Measurements from ENCODE around the gene ARID1B. TPM values are rescaled to one million over a fixed set of nuclear protein-coding genes. Genes with fewer than 3 reads are reported as not detected.

ARID1B gene
- total RNA-seq, 1 donor from 2014 or later = 79.1 TPM

DNA sequence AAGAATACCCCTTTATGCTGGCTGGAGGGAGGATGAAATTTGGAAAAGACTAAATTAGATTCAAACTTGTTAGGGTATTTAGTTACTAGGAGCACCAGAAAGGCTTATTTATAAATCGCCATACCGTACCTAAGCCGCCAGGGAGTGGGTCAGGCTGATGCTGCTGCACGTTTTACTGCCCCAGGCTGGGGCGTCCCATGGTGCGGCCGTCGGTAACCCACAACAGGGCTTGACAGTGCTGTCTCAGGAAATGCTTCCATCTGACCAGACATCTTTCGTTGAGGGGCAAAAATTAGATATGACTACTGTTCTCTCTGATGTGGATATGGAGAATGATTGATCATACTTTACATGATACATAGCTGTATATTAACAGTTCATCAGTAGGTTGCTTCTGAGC is 52.9 kb downstream of the ARID1B start:
- Mint-ChIP-seq H3K36me3 (ENCODE audit: low read depth) (peaks cover 11% of the 10 kb centered on the region), H3K27me3 (ENCODE audit: insufficient read depth) (no peaks in the 10 kb centered on the region), H3K9me3 (no peaks in the 10 kb centered on the region), H3K27ac (no peak overlapping the region), H3K4me1 (ENCODE audit: low read depth) (peaks cover 16% of the 10 kb centered on the region), H3K4me3 (no peak overlapping the region)
- intact Hi-C loops (cut with micrococcal nuclease) = no loop called here
- no peak for DNase-seq (ENCODE audit: low spot score)

DNA sequence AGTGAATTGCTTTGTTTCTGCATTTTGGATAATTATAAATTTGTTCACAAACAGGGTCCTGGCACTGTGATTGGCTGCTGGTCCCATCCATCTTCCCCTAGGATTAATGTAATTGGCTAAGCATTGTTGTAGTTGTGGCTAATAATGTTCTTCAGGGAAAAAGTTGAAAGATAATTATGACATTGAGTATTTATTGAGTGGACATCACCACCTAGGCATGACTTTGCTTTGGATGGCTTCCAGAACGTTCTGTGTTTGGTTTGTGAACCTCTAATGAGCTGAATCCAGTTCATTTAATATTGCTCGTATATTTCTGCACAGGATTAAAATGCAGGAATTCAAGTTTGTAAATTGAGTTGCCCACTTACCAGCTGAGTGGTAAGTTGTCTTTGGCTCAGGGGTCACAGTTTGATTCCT is 55.1 kb downstream of the ARID1B start:
- Mint-ChIP-seq H3K27me3 (ENCODE audit: insufficient read depth) (no peaks in the 10 kb centered on the region), H3K36me3 (ENCODE audit: low read depth) (peaks cover 16% of the 10 kb centered on the region), H3K9me3 (no peaks in the 10 kb centered on the region), H3K27ac (no peak overlapping the region), H3K4me3 (no peak overlapping the region), H3K4me1 (ENCODE audit: low read depth) (peaks cover 6% of the 10 kb centered on the region)
- intact Hi-C loops (cut with micrococcal nuclease) = no loop called here
- no peak for DNase-seq (ENCODE audit: low spot score)

DNA sequence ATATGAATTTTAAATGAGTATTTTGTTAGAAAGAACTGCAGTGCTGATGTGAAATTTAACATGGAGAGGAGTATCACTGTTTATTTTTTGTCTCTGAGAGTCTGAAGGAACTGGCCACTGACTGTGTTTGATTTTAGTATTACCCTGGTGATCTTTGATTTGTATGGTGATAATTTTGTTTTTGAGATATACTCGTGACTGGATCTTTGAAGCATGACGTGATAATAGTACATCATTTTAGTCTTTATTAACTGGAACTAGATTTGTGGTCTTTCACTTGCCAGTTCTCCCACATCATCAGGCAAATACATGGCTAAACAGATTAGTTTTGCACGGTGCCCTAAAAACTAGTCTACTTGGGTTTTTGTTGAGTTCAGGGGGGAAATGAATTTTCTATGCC is 55.5 kb downstream of the ARID1B start:
- no peaks in the 10 kb centered on the region for H3K9me3 Mint-ChIP-seq
- no peak overlapping the region for H3K4me3 Mint-ChIP-seq
- no peak for DNase-seq (ENCODE audit: low spot score)
- intact Hi-C loops (cut with micrococcal nuclease) = no loop called here
- peaks cover 6% of the 10 kb centered on the region for H3K4me1 Mint-ChIP-seq (ENCODE audit: low read depth)
- no peaks in the 10 kb centered on the region for H3K27me3 Mint-ChIP-seq (ENCODE audit: insufficient read depth)
- H3K36me3 Mint-ChIP-seq (ENCODE audit: low read depth) = peaks cover 16% of the 10 kb centered on the region
- H3K27ac Mint-ChIP-seq = no peak overlapping the region

DNA sequence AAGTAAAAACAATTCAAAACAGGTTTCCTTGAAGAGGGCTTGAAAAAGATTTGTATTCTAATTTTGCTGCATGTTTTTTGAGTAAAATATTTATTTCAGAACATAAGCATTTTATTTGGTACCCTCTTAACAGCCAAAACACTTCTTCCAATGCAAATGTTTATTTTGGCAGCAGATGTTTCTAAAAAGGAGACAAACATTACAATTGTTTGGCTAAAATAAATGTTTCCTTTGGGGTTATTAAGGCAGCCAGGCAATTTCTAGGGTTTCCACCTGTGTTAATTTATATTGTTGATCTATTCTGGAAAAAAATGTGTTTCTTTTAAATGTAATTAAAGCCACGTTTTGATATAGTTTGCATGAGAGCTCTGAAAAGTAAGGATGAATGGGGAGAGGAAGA is 56.6 kb downstream of the ARID1B start:
- H3K4me1 Mint-ChIP-seq (ENCODE audit: low read depth) = no peaks in the 10 kb centered on the region
- H3K27me3 Mint-ChIP-seq (ENCODE audit: insufficient read depth) = no peaks in the 10 kb centered on the region
- H3K9me3 Mint-ChIP-seq = no peaks in the 10 kb centered on the region
- intact Hi-C loops (cut with micrococcal nuclease) = no loop called here
- H3K27ac Mint-ChIP-seq = no peak overlapping the region
- H3K4me3 Mint-ChIP-seq = no peak overlapping the region
- DNase-seq (ENCODE audit: low spot score) = no peak
- peaks cover 12% of the 10 kb centered on the region for H3K36me3 Mint-ChIP-seq (ENCODE audit: low read depth)

DNA sequence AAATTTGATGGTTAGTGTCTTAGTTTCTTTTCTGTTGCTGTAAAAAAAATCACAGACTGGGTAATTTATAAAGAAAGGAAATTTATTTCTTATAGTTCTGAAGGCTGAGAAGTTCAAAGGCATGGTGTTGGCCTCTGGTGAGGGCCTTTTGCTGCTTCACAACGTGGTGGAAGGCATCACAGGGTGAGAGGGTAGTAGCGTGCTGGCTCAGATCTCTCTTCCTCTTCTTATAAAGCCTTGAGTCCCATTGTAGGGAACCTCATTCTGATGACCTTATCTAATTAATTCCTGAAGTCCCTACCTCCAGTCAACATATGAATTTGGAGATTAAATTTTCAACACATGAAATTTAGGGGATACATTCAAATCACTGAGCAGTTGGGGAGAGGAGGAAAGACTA is 62.0 kb downstream of the ARID1B start:
- Mint-ChIP-seq H3K9me3 (no peaks in the 10 kb centered on the region), H3K4me1 (ENCODE audit: low read depth) (peaks cover 24% of the 10 kb centered on the region), H3K27ac (no peak overlapping the region), H3K27me3 (ENCODE audit: insufficient read depth) (no peaks in the 10 kb centered on the region), H3K4me3 (no peak overlapping the region), H3K36me3 (ENCODE audit: low read depth) (peaks cover 8% of the 10 kb centered on the region)
- no peak for DNase-seq (ENCODE audit: low spot score)
- intact Hi-C loops (cut with micrococcal nuclease) = no loop called here

DNA sequence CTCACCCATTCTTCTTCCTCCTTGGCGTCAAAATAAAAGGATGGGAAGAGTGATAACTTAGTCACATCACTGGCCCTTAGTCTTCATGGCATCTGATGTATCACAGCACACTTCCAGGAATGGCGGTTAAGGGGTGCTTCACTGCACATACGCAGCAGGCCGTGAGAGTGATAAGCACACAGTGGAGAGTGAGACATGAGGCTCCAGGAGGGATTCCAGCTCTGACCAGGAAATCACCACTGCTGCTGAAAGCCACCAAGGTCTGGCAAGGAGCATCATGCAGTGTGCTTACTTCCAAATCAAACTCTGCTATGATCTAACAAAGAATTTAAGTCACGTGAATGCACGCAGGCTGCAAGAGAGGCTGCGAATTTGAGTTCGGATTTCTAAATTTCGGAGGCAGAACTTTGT is 62.4 kb downstream of the ARID1B start:
- DNase-seq (ENCODE audit: low spot score) = no peak
- no peaks in the 10 kb centered on the region for H3K9me3 Mint-ChIP-seq
- H3K4me3 Mint-ChIP-seq = no peak overlapping the region
- H3K27me3 Mint-ChIP-seq (ENCODE audit: insufficient read depth) = no peaks in the 10 kb centered on the region
- intact Hi-C loops (cut with micrococcal nuclease) = no loop called here
- H3K4me1 Mint-ChIP-seq (ENCODE audit: low read depth) = peaks cover 27% of the 10 kb centered on the region
- no peak overlapping the region for H3K27ac Mint-ChIP-seq
- peaks cover 8% of the 10 kb centered on the region for H3K36me3 Mint-ChIP-seq (ENCODE audit: low read depth)

DNA sequence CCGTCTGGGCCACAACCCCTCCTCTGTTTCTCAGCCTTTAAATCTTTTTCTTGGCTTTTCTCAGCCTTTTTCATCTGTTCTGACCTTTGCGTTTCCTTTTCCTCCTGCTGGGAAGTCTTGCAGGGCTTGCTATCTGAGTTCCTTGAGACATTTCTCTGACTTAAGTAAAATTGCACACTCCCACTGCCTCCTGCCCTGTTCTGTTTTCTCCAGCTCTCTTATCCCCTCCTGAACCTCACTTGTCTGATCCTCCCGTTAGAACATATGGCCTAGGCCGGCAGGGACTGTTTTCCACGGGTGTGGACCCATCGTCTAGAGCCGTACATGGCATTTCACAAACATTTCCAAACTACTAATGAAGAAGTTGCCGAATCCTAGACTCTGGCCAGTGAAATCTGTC is 63.0 kb downstream of the ARID1B start:
- no peaks in the 10 kb centered on the region for H3K27me3 Mint-ChIP-seq (ENCODE audit: insufficient read depth)
- no peaks in the 10 kb centered on the region for H3K9me3 Mint-ChIP-seq
- peaks cover 32% of the 10 kb centered on the region for H3K4me1 Mint-ChIP-seq (ENCODE audit: low read depth)
- H3K27ac Mint-ChIP-seq = peak overlapping the region; percentile 41
- DNase-seq (ENCODE audit: low spot score) = no peak
- H3K4me3 Mint-ChIP-seq = no peak overlapping the region
- H3K36me3 Mint-ChIP-seq (ENCODE audit: low read depth) = peaks cover 8% of the 10 kb centered on the region
- intact Hi-C loops (cut with micrococcal nuclease) = no loop called here

DNA sequence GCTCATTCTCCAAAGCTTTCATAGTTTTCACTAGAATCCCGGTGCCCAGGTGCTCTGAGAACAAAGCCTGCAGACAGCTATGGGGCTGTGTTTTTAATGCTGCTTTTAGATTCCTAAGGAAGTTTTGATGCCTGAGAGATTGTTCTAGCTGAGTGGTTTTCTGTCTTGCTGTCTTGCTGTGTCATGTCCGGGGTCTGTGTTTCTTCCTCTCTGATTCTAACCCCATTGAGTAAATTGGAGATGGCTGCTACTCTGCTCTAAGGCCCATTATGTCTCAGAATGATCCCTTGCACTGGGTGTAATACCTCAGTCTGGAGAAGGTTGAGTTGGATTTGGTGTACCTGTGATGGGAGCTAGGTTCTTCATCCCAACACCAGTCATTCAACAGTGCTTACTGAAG is 63.4 kb downstream of the ARID1B start:
- Mint-ChIP-seq H3K4me1 (ENCODE audit: low read depth) (peaks cover 37% of the 10 kb centered on the region), H3K27ac (no peak overlapping the region), H3K4me3 (no peak overlapping the region), H3K36me3 (ENCODE audit: low read depth) (peaks cover 8% of the 10 kb centered on the region), H3K27me3 (ENCODE audit: insufficient read depth) (no peaks in the 10 kb centered on the region), H3K9me3 (no peaks in the 10 kb centered on the region)
- intact Hi-C loops (cut with micrococcal nuclease) = no loop called here
- DNase-seq (ENCODE audit: low spot score) = no peak

DNA sequence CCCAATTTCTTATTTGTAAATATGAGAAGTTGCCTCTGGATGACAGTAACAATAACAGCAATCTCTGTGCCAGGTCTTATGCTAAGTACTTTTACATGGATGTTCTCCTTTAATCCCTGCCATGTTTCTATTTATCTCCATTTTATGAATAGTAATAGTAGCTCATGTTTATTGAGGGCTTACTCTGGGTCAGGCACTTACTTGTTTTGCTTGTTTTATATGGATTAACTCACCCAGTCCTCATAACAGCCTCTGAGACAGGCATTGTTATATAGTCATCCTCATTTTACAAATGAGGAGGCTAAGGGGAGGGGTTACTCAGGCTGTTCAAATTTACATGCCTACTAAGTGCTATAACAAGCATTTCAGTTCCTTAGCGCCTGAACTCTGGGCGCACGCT is 64.3 kb downstream of the ARID1B start:
- intact Hi-C loops (cut with micrococcal nuclease) = no loop called here
- Mint-ChIP-seq H3K4me1 (ENCODE audit: low read depth) (peaks cover 44% of the 10 kb centered on the region), H3K27ac (no peak overlapping the region)

DNA sequence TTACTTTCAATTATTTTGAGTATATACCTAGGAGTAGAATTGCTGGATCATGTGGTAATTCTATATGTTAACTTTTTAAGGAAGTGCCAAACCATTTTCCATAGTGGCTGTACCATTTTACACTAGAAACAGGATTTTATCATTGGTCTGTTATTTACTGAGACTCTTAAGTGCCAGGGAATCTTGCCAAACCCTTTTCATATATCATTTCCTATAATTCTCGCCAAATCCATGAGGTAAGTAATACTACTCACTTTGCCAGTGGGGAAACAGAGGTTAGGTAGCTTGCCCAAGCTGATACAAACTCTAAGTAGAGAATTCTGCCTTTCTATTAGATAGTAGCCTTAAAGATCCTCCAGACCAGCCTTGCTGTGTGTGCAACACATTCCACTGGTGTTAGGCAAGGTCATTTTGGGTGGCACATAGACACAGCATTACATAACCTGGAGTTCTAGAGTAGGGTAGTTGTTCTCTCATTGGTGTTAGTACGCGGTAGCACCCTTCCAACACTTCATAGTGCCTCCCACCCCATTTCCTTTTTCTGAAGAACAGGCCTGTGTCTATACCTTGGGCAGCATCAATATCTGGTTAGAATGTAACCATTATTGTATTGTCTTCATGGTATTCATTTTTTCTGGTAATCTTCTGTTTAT is 65.5 kb downstream of the ARID1B start:
- H3K27ac Mint-ChIP-seq = no peak overlapping the region
- H3K36me3 Mint-ChIP-seq (ENCODE audit: low read depth) = peaks cover 6% of the 10 kb centered on the region
- intact Hi-C loops (cut with micrococcal nuclease) = no loop called here
- no peaks in the 10 kb centered on the region for H3K9me3 Mint-ChIP-seq
- H3K27me3 Mint-ChIP-seq (ENCODE audit: insufficient read depth) = no peaks in the 10 kb centered on the region
- no peak for DNase-seq (ENCODE audit: low spot score)
- H3K4me1 Mint-ChIP-seq (ENCODE audit: low read depth) = peaks cover 55% of the 10 kb centered on the region
- no peak overlapping the region for H3K4me3 Mint-ChIP-seq

More for the DNA sequence above, 64.3 kb downstream of the ARID1B start:
- H3K9me3 Mint-ChIP-seq = no peaks in the 10 kb centered on the region
- H3K27me3 Mint-ChIP-seq (ENCODE audit: insufficient read depth) = no peaks in the 10 kb centered on the region
- peaks cover 5% of the 10 kb centered on the region for H3K36me3 Mint-ChIP-seq (ENCODE audit: low read depth)
- no peak overlapping the region for H3K4me3 Mint-ChIP-seq
- DNase-seq (ENCODE audit: low spot score) = no peak

DNA sequence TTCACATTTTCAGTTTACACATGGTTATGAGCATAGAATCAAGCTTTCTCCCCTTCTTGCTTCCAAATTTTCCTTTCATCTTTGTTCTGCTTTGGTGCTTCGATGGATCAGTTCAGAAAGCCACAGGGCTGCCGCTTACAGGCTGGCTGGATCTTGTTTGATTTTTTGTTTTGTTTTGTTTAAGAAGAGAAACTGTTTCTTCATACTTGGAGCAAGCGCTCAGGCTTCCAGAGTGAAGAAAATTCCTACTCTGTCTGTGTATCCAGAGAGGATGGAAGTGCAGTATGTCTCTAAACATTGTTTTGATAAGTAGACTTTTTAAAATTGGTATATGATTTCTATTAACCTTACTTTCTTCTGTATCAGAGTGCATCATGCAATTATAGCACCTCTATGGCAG is 66.9 kb downstream of the ARID1B start:
- no peak overlapping the region for H3K4me3 Mint-ChIP-seq
- DNase-seq (ENCODE audit: low spot score) = no peak
- no peak overlapping the region for H3K27ac Mint-ChIP-seq
- H3K4me1 Mint-ChIP-seq (ENCODE audit: low read depth) = peaks cover 65% of the 10 kb centered on the region
- H3K36me3 Mint-ChIP-seq (ENCODE audit: low read depth) = peaks cover 6% of the 10 kb centered on the region
- H3K9me3 Mint-ChIP-seq = no peaks in the 10 kb centered on the region
- intact Hi-C loops (cut with micrococcal nuclease) = no loop called here
- H3K27me3 Mint-ChIP-seq (ENCODE audit: insufficient read depth) = no peaks in the 10 kb centered on the region

DNA sequence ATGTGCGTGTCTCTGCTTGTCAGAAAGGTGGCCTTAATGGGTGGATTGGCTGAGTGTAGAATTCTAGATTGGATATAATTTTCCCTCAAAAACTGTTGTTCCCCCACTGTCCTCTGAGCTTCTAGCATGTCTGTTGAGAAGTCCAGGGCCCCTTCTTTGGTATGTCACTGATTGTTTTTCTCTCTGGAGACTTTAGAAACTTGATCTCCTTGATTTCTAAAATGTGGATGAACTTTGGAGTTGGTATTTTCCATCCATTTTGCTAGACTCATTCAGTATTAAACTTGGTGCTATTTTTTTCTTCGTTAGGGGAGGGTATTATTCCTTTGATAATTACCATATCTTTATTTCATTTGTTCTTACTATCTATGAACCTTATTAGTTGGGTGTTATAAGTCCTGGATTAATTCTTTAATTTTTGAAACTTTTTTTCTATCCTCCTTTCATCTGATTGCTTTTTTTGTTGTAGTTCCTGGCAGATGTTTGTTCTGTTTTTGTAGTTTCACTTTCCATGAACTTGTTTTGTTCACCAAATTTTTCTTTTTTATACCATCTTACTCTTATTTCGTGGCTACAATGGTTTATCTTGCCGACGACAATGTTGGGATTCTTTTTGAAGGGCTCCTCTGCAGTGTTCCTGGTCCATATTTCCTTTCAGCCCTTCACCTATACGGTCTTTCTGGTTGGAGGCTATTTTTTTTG is 68.4 kb downstream of the ARID1B start:
- no peaks in the 10 kb centered on the region for H3K9me3 Mint-ChIP-seq
- no peak for DNase-seq (ENCODE audit: low spot score)
- intact Hi-C loops (cut with micrococcal nuclease) = no loop called here
- H3K4me1 Mint-ChIP-seq (ENCODE audit: low read depth) = peaks cover 58% of the 10 kb centered on the region
- peaks cover 4% of the 10 kb centered on the region for H3K36me3 Mint-ChIP-seq (ENCODE audit: low read depth)
- H3K4me3 Mint-ChIP-seq = peak overlapping the region; percentile 31
- peak overlapping the region; percentile 59 for H3K27ac Mint-ChIP-seq
- H3K27me3 Mint-ChIP-seq (ENCODE audit: insufficient read depth) = no peaks in the 10 kb centered on the region

DNA sequence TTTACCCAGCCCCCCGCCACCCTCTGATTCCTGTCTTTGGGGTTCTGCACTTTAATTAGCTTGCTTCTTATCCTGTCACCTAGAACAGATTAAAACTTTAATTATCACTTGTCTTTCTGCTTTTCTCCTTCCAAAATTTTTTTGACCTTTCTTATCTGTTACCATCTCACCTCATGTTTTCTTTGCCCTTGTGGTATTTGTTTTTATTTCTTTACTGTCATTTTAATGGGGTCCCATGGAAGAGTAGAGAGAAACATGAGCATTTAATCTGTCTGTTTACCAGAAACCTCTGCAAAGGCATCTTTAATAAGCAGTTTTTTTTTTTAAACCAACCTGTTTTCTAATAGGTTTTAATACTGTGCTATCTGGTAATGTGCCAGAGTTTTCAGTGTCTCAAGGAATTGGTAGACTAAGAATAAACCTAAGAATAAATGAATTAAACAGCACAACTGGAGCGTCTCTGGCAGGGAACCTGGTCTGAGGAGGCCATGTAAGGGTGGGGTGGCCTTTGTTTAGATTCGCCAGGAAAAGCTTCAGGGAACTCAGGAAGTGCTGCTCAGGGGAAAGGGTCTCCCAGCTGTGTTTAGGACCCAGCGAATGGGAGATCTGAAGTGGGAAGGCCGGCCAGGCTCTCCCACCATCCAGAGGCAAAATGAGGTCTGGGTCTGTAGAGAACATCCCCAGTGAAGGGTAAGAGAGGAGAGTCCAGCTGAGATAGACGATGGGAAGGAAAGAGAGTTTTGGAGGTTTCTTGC is 69.8 kb downstream of the ARID1B start:
- Mint-ChIP-seq H3K36me3 (ENCODE audit: low read depth) (peaks cover 4% of the 10 kb centered on the region), H3K4me1 (ENCODE audit: low read depth) (peaks cover 62% of the 10 kb centered on the region), H3K27ac (peak overlapping the region; percentile 52), H3K4me3 (no peak overlapping the region), H3K9me3 (no peaks in the 10 kb centered on the region), H3K27me3 (ENCODE audit: insufficient read depth) (no peaks in the 10 kb centered on the region)
- DNase-seq (ENCODE audit: low spot score) = no peak
- intact Hi-C loops (cut with micrococcal nuclease) = no loop called here

All from activated T-helper 1 cell treated with anti-CD3 and anti-CD28 coated beads, Interleukin-12 subunit alpha, Interleukin-12 subunit beta, Interleukin-2, Interleukin-4 antibody, amounts not matched to agents 30 ng/mL and 10 ng/mL and 1 ng/mL, durations not matched to agents 14 hours and 24 hours and 36 hours (primary cell).